Ramos (cell line): Measurements from ENCODE around the gene GIMD1.
"Not testable (repeated sequence)": the region's sequence is repeated elsewhere in the genome, so short reads cannot be mapped to it uniquely, and the experiment has no call there.

Source experiments
- in situ Hi-C: fragments of 300-500 bp; cut with MboI; formaldehyde crosslinking; loops from one replicate; pipeline ENCODE4 v1.14.3; 2022; ENCODE audit warnings: low sequenced_read_pairs; ENCODE audit not compliant: unreplicated experiment

The GIMD1 gene

DNA sequence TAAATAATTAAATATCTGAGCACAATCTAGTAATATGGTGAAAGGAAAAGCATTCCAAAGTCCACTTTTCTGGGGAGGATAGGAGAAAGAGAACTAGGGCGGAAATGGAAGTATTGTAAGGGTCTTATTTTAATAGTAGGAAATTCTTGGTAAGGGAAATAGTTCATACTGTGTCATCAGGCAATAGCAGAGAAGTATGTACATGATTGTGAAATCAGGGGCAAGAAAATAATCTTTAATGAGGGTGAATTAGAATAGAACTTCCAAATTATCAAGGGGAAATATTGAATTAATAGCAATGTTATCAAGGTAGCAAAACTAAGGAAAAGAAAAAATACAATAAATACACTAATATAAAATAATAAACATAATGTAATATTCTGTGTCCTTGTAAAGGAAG lies 14.8 kb downstream of the GIMD1 start:
- in situ Hi-C loops: no loop called here

DNA sequence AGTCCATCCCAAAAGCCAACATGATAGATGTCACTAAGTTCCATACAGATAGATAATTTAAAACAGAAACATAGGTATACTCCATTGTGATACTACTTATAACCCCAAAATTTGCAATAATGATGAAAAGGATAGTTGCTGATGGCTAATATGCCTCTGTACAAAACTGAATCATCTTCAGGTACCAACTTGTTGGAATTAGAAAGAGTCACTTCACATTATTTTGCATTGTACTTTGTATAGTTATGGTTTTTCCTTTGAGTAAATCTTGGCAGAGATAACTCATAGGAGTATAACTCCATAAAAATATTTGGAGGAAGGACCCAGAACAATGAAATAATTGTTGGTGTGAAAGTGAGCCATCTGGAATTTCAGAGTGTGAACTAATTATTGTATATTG lies 17.6 kb downstream of the GIMD1 start:
- in situ Hi-C loops: no loop called here

DNA sequence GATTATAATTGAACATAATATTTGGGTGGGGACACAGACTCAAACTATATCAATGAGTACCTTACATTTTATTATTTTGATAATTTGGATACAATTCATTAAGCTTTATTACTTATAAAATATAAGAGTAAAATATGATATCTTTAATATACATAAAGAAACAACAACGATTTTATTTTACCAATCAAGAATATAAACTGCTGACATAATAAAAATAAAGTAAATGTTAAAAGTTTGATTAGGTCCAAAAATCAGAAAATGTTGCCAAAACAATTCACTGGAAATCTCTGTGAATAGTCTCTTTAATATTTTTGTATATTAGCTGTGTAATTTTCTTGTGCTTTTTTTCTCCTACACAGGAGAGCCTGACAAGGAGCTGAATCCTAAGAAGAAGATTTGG lies 21.4 kb downstream of the GIMD1 start:
- in situ Hi-C loops: no loop called here

DNA sequence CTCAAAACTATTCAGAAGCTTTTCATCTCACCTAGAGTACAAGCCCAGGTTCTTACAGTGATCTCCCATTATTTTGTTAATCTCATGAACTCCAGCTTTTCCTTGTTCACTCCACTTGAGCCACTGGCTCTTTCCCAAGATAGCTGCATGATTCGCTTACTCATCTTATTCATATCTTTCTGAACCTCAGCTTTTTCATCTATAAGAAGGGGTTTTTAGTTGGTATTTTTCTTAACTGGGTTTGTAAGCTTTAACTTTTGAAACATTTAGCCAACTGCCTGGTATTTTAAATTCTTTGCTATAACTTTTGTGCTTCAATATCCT lies 24.0 kb downstream of the GIMD1 start:
- in situ Hi-C loops: no loop called here

DNA sequence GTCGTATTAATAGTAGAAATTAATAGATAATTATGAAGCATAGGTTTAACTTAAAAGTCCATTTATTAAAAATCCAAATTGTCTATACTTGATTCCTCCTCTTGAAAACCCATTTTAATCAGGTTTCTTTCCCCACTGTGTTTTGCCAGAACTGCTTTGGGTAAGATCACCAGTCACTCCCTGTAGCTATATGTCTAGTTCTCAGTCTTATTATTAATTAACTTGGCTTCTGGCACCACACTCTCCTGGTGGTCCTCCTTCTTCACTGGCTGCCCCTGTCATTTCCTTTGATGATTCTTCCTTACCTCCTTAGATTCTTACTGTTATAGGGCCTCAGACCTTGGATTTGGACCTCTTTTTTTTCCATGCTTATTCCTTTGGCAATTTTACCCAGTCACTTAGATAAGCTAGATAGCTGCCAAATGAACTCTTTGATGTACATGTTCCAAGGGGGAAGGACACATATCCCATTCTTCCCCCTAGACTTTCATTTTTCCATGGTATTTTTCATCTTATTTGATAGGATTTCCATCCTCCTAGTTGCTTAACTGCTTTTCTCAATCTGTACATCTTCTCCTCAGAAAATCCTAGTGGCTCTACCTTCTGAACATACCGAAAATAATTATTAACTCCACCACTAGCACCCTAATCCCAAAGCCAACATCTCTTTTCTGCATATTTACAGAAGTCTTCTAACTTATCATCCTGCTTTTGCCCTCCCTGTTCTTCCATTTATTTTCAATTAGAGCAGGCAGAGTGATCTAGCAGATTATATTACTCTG lies 24.5 kb downstream of the GIMD1 start:
- in situ Hi-C loops: no loop called here

DNA sequence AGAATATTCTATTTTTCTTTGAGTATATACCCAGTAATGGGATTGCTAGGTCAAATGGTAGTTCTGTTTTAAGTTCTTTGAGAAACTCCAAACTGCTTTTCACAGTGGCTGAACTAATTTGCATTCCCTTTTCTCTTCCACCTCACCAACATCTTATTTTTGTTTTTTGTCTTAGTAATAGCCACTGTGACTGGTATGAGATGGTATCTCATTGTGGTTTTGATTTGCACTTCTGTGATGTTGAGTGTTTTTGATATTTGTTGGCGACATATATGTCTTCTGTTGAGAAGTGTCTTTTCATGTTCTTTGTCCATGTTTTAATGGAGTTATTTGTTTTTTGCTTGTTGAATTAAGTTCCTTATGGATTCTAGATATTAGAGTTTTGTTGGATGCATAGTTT lies 27.8 kb downstream of the GIMD1 start:
- in situ Hi-C loops: no loop called here

DNA sequence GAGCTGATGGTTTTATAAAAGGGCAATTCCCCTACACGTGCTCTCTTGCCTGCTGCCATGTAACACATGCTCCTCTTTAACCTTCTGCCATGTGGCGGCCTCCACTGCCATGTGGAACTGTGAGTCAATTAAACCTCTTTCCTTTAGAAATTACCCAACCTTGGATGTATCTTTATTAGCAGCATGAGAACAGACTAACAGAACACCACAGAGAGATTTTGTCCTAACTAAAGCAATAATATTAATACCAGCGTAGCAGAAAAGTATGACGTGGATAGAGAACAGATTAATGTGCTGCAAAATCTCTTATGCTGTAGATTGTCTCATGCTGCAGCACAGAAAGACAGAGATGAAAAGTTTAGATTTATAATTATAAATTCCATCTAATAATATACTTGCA lies 29.1 kb downstream of the GIMD1 start:
- in situ Hi-C loops: no loop called here

DNA sequence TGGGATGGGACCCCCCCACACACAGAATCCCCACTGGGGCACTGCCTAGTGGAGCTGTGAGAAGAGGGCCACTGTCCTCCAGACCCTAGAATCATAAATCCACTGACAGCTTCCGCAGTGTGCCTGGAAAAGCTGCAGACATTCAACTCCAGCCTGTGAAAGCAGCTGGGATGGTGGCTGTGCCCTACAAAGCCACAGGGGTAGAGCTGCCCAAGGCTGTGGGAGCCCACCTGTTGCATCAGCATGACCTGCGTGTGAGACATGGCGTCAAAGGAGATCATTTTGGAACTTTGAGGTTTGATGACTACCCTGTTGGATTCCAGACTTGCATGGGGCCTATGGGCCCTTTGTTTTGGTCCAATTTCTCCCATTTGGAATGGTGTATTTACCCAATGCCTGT lies 29.9 kb downstream of the GIMD1 start:
- in situ Hi-C loops: no loop called here

DNA sequence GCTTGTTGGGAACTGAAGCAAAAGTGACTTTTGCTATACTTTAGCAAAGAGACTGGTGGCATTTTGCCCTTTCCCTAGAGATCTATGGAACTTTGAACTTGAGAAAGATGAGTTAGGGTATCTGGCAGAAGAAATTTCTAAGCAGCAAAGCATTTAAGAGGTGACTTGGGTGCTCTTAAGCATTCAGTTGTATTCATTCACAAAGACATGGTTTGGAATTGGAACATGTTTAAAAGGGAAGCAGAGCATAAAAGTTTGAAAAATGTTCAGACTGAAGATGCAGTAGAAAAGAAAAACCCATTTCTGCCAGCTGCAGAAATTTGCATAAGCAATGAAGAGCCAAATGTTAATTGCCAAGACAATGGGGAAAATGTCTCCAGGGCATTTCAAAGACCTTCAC lies 30.7 kb downstream of the GIMD1 start:
- in situ Hi-C loops: no loop called here

DNA sequence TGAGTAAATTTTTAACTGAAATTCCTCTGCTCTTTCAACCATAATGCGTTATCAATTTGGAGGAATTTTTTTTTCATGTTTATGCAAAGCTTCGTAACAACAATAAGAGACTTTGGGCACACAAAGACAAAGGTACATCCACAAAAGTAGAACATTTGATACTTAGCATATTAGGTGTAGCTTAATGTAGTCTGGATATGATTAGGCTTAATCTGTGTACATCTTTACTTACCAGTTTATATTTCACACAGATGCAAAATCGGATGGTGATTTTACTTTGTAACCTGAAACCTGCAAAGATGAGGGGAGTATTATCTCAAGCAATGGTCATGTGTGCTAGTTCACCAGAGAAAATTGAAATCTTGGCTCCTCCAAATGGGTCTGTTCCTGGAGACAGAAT lies 32.0 kb downstream of the GIMD1 start:
- in situ Hi-C loops: no loop called here

DNA sequence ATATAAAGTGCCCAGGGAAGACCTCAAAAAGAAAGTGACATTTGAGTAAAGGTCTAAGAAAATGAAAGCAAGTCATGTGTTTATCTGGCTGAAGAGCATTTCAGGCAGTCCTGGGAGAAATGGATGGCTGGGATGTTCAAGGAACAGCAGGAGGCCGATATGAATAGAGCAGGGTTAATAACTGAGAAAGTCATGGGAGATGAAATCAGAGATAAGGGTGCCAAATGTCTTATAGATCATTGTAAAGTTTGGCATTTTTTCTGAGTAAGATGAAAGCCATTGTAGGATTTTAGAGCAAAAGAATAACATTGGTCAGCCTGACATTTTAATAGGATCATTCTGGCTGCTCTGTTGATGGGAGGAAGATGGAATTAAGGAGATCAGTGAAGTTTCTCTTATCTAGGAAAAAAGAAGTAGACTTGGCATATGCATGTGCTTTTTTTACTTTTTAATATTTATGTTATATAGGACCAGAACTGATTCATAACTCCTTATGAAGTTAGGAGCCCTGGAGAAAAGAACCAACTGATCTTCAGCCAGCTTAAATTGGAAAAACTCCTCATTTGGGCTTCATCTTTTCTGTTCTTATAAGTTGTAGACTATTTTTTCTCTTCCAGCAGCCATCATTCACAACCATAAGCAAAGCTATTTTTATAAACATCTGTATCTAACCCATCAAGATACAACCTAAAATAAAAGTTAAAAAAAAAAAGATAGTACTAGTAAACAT lies 33.7 kb downstream of the GIMD1 start:
- in situ Hi-C loops: no loop called here

DNA sequence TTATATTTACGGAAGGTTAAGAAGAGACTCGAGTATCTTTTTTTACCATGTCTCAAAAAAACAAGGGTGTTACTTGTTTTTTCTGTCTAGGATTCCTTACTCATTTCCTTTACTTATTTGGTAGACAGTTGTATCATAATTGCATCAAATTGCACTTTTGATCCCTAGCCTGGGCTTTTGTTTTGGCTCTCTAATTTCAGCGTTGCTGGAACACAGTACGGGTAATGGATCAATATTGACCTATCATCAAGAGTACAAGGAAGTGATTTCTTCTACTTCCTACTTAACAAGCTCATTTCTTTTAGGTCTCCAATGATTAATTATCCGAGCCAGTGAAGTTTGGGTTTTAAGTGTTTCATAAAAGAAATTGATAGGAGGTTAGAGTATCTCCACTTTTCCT lies 35.4 kb downstream of the GIMD1 start:
- in situ Hi-C loops: no loop called here

DNA sequence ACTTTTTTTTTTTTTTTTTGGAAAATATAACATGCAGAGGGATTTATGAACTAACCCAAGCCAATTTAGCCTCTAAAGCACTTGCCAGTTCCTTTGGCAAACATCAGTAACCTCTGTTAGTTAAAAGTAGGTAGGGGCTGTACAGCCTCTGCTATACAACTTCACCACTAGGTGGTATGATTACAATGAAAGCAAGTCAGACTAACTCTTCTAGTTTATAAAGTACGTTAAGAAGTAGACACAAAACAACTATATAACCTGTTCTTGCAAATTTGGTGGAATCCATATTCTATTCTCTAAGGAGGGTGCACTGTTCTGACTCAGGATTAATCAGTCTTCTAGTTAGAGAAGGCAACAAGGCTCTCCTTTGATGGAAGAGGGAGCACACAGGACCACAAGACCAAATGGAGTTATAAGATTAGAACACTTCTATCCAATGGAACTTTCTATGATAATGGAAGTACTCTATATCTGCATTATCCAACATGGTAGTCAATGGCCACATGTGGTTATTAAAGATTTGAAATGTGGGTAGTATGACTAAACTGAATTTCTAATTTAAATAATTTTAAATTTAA lies 39.4 kb downstream of the GIMD1 start:
- in situ Hi-C loops: no loop called here

DNA sequence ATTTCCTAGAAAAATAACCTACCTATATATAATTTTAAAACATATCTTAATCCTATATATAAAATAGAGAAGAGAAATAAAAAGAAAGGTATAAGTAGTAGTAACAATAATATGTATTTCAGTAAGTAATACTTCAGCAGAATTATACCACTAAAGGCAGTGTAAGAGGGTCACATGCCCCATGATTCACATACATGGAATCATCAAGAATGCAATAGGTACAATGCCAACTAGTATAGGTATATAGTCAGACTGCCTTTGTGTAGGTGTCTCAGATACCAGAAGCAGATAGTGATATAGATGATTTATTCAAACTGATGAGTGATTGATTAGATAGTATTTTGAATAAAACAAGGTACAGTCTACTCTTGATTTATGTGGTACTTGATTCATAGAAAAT lies 42.8 kb downstream of the GIMD1 start:
- in situ Hi-C loops: no loop called here

DNA sequence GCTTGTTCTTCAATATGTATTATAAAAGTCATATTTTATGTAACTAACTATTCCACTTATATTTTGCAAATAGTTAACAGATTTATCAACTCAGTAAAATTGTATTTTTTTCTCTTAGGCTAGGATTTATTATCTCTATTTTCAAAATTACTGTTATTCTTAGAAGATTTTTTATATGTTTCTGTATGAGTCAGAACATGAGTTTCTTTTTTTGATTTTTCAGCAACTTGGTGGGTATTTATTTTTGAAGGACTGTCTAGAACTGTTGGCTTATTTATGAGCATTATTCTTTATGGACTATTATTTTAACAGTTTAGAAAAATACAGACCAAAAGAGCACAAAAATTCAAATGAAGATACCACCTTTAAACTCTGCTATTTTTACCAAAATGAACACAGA lies 45.5 kb downstream of the GIMD1 start:
- in situ Hi-C loops: no loop called here

DNA sequence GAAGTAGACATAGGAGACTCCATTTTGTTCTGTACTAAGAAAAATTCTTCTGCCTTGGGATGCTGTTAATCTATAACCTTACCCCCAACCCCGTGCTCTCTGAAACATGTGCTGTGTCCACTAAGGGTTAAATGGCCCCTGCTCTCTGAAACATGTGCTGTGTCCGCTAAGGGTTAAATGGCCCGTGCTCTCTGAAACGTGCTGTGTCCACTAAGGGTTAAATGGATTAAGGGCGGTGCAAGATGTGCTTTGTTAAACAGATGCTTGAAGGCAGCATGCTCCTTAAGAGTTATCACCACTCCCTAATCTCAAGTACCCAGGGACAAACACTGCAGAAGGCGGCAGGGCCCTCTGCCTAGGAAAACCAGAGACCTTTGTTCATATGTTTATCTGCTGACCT lies 46.8 kb downstream of the GIMD1 start:
- in situ Hi-C loops: not testable (repeated sequence)

DNA sequence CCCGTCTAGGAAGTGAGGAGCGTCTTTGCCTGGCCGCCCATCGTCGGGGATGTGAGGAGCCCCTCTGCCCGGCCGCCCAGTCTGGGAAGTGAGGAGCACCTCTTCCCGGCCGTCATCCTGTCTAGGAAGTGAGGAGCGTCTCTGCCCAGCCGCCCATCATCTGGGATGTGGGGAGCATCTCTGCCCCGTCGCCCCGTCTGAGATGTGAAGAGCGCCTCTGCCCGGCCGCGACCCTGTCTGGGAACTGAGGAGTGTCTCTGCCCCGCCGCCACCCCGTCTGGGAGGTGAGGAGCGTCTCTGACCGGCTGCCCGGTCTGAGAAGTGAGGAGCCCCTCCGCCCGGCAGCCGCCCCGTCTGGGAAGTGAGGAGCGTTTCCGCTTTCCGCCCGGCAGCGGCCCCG lies 47.4 kb downstream of the GIMD1 start:
- in situ Hi-C loops: not testable (repeated sequence)

DNA sequence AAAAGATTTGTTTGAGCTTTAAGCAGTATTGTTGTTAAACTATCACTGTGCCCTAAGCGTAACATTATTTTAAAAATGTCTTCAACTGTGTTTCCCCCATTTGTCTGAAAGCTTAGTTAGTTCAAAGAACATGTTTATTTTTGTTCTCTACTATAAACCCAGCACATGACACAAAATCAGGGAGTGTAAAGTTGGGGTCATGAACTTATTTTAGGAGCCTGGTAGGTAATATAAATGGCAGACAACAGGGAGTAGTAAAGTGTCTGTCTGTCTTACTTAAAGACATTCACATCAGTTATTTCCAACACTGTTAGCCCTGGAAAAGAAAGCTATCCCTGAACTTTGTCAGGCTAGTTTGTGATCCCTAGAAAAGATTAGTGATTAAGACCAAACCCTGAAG lies 48.3 kb downstream of the GIMD1 start:
- in situ Hi-C loops: no loop called here

DNA sequence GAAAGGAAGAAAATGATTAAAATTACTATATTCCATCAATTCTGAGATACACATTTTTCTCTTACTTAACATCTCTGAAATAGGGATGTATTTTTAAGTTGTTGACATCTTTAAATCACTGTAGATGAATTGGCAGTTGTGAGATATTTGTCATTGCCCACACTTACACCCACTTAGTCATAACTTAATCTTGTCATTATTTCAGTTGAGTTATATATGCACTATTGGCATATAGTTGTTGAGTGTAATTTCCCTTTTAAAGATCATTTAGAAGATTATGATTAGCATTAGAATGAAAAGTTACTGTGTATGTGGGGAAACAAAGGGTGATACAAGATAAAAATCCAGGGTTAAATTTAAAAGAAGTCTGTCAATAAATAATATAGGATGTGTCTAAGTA lies 50.1 kb downstream of the GIMD1 start:
- in situ Hi-C loops: no loop called here

DNA sequence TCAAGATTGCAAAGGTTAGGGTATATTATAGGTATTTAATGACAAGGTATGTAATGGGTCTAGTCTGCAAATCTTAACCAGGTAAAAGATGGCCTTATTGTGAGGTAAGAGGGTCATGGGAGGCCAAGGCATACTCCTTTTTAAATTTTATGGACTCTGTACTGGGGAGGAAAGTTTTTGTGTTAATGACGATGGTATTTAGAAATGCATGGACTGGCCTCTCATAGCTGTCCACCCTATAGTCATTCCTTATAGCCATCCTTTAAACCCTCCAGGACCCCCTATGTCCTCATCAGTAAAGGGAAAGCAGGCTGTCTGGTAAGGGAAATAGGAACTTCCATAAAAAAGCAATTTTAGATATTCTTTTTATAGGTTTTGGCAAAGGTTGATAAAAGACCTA lies 50.8 kb downstream of the GIMD1 start:
- in situ Hi-C loops: no loop called here

DNA sequence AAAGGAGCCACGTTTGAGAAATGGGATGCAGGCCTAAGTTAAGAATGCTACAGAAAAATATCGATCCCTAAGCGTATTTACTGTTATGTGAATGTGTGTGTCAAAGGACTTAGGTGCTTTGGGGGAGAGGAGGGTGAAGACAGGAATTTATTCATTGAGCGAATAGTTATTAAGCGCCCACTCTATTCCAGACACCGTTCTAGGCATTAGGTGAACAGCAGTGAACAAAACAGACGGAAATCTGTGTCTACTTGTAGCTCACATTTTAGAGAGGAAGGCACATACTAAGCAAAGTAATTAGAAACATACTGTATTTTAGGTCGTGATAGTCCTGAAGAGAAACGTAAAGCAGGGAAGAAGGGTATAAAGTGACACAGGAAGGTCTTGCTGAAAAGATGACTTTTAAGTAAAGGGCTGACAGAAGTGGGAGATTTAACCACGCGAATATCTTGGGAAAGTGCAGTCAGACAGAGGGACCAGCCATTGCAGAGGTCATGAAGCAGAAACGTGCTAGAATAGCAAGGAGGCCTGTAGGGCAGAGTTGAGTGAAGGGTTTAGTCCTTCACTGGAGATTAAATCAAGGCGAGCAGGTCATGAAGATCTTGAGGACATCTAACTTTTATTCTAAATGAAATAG lies 51.7 kb downstream of the GIMD1 start:
- in situ Hi-C loops: no loop called here
